NCI-H1417 (cell line): ENCODE results near the gene CCDC97.
"Not testable (repeated sequence)": the region's sequence is repeated elsewhere in the genome, so short reads cannot be mapped to it uniquely, and the experiment has no call there.

Experiments
- DNase-seq, 3 experiments: peaks; one replicate each; lab custom pipeline; 2025; lab: John Stamatoyannopoulos, UW

CCDC97 gene

GRCh38 chr19:41339936-41340335 is 30.0 kb downstream of the CCDC97 start:
- DNase-seq = no peak

GRCh38 chr19:41341669-41342490 is 31.9 kb downstream of the CCDC97 start:
- peak in 2 of 3 experiments; percentile 11 to 36 for DNase-seq

DNA sequence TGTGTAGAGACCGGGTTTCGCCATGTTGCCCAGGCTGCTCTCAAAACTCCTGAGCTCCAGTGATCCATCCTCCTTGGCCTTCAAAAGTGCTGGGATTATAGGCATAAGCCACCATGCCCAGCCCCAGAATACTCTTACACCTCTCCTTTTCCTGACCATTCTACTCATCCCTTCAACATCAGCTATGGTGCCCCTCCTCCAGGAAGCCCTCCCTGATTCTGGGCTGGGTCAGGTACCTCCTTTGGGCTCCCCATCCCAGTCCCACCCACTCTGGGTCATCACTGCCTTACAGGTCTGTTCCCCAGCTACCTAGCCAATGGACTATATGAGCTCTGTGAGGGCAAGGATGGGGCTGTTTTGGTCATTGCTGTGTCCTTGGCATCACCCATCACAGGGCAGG is 34.2 kb downstream of the CCDC97 start:
- DNase-seq = no peak

DNA sequence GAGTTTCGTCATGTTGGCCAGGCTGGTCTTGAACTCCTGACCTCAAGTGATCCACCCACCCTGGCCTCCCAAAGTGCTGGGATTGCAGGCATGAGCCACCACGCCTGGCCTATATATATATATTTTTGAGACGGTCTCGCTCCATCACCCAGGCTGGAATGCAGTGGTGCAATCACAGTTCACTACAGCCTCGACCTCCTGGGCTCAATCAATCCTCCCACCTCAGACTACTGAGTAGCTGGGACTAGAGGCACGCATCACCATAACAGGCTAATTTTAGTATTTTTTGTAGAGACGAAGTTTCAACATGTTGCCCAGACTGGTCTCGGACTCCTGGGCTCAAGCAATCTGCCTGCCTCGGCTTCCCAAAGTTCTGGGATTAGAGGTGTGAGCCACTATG is 36.9 kb downstream of the CCDC97 start:
- DNase-seq = not testable (repeated sequence)

DNA sequence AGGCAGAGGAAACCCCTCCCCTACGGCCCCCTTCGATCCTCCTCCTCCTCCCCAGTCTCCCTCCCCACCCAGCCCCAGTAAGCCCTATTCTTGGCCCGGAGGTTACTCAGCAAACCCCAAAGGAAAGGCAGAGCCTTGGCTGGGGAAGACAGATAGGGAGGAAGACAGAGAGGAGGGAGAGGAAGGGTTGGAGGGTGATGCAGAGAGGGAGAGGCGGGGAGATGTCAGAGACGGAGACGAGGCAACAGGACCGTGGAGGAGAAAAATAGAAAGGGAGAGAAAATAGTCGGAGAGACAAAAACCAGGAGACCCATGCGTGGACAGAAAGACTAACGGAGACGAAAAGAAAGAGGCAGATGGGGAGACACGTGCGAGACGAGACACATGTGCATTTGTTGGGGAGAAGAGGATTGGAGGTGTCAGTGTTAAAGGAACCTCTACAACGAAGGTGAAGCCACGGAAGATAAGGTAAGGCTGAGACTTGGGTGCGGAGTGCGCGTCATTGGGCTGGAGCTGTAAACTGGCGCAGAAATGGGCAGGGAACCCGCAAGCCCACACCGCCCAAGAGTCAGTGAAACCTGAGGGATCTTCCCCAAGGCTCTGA is 40.9 kb downstream of the CCDC97 start:
- DNase-seq = no peak

DNA sequence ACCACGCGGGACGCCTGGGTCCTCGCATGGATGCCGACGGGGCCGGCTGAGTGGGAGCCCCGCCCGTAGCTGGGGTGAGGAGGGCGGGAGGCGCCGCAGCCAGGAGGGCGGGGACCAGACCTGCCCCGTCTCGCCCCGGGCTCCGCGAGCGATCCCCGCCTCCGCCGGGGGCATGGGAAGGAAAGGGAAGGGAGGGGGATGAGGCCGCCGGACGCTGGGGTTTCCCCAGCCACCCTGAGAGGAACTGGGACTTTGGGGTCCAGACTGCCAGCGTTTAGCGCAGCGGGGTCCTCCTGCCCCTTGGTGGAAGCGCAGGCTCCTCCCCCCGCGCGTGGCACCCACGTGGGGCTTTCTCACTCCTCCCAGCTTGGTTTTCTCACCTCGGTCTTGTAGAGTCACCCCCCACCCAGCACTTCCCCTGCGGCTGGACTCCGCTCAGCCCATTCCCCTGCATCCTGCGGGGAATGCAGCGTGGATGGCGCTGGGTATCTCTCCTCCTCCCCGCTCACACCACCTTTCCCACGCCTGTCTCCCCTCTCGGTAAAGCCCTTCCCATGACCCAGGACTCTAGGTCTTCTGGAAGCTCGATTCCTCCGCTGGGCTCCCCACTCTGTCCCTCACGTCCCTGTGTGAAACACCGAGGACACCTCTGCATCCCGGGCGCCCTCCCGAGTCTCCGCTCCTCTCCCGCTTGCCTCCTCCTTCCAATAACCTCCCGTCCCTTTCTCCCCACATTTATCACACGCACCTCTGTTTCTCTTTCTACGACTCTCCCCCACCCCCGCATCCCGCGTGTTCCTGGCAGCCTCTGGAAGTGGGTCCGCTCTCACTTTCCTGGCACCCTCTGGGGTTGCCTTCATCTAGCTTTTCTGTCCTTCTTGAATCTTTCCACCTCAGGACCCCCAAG is 41.6 kb downstream of the CCDC97 start:
- peak in 2 of 3 experiments; percentile 35 to 39 for DNase-seq

DNA sequence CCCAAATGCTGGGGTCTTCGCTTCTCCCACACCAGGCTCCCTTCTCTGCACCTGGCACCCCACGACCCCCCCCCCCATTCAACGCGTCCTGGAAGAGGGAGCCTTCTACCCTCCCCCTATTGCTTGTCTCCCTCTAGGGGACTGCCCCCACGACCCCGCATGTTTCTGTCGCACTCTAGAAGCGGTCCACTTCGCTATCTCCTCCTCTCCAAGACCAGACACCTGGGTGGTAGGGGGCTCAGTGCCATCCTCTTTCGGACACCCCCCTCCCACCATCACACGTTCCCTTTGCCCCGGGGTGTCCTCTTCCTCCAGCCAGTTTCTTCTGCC is 42.3 kb downstream of the CCDC97 start:
- no peak for DNase-seq

DNA sequence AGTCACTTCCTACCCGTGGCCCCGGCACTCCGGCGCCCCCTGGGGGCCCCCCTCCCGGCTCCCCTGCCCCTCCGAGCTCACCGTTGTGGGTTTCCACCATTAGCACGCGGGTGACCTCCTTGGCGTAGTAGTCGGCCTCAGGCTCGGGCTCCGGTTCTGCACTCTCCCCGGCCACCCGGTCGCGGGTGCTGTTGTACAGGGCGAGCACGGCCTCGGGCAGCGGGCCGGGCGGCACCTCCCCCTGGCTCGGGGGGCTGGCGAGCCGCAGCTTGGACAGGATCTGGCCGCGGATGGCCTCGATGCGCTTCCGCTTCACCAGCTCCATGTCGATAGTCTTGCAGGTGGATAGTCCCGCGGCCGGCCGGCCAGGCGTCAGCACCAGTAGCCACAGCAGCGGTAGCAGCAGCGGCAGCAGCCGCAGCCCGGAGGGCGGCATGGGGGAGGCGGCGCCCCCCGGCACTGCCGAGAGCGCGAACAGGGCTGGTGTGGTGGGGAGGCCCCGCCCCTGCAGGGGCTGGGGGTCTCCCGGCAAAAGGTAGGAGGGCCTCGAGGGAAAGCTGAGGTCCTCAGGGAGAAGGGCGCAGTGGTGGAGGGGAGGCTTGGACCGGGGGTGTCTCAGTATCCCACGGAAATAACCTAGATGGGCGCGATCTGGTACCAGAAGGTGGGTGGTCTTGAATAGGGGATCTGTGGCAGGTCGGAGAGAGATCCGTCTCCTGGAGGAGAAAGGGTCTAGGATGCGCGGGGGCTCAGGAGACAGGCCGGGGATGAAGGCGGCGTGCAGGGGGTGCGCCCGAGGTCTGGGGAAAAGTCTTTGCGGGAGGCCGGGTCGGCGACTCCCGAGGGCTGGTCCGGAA is 42.9 kb downstream of the CCDC97 start:
- DNase-seq = peak in 2 of 3 experiments; percentile 55 to 59

DNA sequence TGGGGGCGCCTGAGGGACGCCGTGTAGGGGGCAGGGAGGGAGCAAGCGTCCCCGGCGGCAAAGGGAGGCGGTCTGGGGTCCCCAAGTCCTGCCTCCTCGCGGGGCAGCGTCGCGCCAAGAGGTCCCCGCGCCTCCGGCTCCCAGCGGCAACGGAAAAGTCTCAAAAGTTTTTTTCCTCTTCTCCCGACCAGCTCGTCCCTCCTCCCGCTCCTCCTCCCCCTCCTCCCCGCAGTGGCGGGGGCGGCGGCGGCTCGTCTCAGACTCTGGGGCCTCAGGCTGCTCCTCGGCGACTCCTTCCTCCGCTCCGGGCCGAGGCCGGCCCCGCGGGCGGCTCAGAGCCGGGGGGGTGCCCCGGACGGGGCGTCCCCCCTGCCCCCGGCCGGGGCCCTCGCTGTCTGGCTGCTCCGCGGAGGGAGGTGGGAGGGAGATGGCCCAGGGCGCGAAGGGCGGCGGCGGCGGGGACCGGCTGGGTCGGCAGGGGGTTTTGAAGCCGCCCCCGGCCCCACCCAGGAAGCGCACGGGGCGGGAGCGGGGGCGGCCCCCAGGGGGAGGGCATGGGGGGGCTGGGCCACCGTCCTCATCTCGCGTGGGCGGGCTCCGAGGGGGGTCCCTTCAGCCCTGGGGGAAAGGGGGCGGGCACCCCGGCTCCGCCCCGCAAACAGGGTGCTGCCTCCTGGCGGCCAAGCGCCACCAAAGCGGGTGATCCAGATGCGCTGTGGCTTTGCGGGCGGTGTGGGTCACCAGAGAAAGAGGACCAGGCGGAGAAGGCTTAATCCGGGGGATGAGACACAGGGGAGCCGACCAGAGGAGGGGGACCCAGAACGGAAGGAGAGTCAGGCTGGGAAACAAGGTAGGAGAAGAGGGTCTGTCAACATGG is 43.7 kb downstream of the CCDC97 start, which contains the start of gene TGFB1:
Gene TGFB1 (minus strand): TSS at position 457 of the 877 bp plus-strand sequence. CDS start 878 bp downstream, outside the sequence.
- peak in 2 of 3 experiments; percentile 42 to 67 for DNase-seq

DNA sequence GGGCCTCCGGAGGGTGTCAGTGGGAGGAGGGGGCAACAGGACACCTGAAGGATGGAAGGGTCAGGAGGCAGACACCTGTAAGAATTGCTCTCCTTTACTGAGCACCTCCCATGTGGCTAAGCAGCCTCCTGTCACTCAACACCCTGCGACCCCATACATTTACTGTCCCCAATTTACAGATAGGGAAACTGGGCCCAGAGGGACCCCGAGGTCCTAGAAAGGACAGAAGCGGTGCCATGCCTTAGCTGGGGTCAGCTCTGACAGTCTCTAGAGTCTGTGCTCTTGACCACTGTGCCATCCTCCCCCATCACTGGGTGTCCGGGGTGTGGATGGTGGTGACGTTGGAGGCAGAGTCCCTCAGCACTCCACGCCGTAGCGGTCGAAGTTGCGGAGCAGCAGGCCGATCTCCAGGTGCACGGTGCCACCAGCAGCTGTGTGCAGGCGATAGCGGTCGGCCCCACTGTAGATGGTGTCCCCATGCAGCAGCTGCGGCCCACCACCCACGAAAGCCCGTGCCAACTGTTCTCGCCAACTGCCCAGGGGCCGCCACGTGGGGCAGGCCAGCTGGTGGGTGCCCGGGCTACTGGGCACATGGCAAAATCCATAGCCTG is 44.5 kb downstream of the CCDC97 start:
- DNase-seq = no peak

DNA sequence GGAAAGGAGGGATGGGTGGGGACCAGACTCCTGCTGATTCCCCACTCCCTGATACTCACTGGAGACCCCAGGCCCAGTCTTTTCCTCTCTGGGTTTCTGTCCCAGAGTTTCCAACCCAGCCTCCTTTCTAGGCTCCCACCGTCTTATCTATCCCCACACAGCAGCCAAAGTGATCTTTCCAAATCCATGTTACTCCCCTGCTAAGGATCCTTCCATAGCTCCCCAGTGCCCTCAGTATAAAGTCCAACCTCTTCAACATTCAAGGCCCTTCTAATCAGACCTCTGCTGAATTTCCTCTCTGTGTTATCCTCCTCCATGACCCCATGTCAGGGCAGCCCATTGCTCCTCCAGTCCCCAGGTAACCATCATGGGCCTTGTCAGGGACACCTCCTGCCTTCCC is 45.1 kb downstream of the CCDC97 start:
- no peak for DNase-seq

- no peak for DNase-seq
Observed at GRCh38 chr19:41355802-41356201, 45.8 kb downstream of the CCDC97 start.

- no peak for DNase-seq
Observed at GRCh38 chr19:41356984-41357739, 47.2 kb downstream of the CCDC97 start.

- DNase-seq = no peak
Observed at GRCh38 chr19:41357746-41358145, 47.8 kb downstream of the CCDC97 start.

- no peak for DNase-seq
Observed at GRCh38 chr19:41359741-41360140, 49.8 kb downstream of the CCDC97 start.

- DNase-seq = no peak
Observed at GRCh38 chr19:41362143-41362847, 52.3 kb downstream of the CCDC97 start.

DNA sequence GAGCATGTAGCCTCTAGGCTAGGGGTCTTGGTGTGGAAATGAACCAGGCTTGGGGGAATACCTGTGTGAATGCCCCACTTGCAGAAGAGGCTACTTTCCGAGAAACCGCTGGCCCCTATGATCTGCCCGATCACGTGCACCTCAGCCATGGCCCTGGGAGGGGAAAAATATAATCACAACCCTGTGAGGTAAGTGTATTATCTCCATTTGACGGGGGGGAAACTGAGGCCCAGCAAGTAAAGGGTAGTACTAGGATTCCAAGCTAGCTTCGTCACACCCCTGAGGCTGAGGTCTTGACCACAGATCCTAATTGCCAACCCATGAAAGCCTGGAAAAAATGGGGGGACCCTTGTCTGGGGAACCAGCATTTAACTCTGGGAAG is 53.4 kb downstream of the CCDC97 start:
- no peak for DNase-seq

DNA sequence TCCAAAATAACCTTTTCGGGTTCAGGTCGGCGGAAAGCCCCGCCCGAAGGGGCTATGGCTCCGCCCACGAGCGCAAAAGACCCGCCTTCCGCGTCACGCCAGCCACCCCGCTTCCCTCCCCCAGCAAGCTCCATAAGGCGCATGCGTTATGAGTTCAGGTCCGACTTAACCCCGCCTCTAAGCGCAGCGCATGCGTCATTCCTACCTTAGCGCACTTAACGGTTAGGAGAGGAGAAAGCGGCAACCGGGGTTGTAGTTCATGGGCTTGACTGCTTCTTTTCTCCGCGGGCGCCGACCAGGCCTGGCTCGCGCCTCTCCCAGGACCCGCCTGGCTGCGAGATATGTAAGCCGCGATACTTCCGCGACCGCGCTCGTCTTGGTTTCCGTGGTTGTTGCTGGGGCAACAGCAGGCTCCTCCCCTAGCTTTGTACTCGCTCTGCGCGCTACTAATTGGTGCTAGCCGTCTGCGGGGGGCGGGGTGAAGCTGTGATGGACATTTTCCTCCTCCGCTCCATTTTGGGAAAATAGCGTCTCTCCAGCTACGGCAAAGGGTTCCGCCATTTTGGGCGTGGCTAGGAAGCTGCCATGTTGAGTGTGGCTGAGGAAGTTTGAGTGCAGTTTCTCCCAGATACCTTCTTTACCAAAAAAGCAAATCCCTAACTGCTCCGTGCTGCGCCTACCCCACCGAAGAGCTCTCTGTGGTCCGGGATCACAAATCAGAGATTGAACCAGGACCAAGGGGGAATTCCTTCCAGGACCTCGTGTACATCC is 54.0 kb downstream of the CCDC97 start, which contains the start of gene B9D2:
Gene B9D2 (minus strand): TSS at position 397 of the 771 bp plus-strand sequence. CDS start 630 bp downstream, outside the sequence.
- peak; percentile 98 to 99 (median 99) for DNase-seq
